Measurements from ENCODE around the gene CNST.
A peak's percentile ranks its signal among the peaks of the same experiment; 100 is the strongest.

Gene CNST

GRCh38 chr1:246698466-246699094 is 132.3 kb downstream of the CNST start:
- Histone ChIP-seq H3K9ac (ENCODE audit: insufficient read length, low read depth) (no peak overlapping the region), H3K4me3 (ENCODE audit: insufficient read length, low read depth) (no peak overlapping the region), H3K27me3 (ENCODE audit: insufficient read depth, insufficient read length) (no peaks in the 10 kb centered on the region), H3K4me1 (ENCODE audit: insufficient read depth, insufficient read length) (no peaks in the 10 kb centered on the region), H3K36me3 (ENCODE audit: insufficient read depth, insufficient read length, low read length) (no peaks in the 10 kb centered on the region), H3K9me3 (ENCODE audit: insufficient read depth, low read length) (peaks cover 24% of the 10 kb centered on the region; the same call in 1 of the 2 replicates)
- no peak for DNase-seq (ENCODE audit: low read depth, low spot score)
- TF ChIP-seq YY1 (IDR thresholded peaks at IDR 0.05; ENCODE audit: insufficient read depth, insufficient read length) (no peak), ZNF274 (IDR thresholded peaks at IDR 0.05; ENCODE audit: low read depth, low read length) (no peak), SUZ12 (IDR thresholded peaks at IDR 0.05; ENCODE audit: extremely low read depth, insufficient read depth, insufficient read length) (no peak)

- Histone ChIP-seq H3K4me3 (ENCODE audit: insufficient read length, low read depth) (no peak overlapping the region), H3K27me3 (ENCODE audit: insufficient read depth, insufficient read length) (no peaks in the 10 kb centered on the region), H3K4me1 (ENCODE audit: insufficient read depth, insufficient read length) (no peaks in the 10 kb centered on the region), H3K9ac (ENCODE audit: insufficient read length, low read depth) (no peak overlapping the region), H3K36me3 (ENCODE audit: insufficient read depth, insufficient read length, low read length) (no peaks in the 10 kb centered on the region), H3K9me3 (ENCODE audit: insufficient read depth, low read length) (peaks cover 17% of the 10 kb centered on the region; the same call in 1 of the 2 replicates)
- DNase-seq (ENCODE audit: low read depth, low spot score): peak; percentile 86
- TF ChIP-seq YY1 (IDR thresholded peaks at IDR 0.05; ENCODE audit: insufficient read depth, insufficient read length) (no peak), SUZ12 (IDR thresholded peaks at IDR 0.05; ENCODE audit: extremely low read depth, insufficient read depth, insufficient read length) (no peak), ZNF274 (IDR thresholded peaks at IDR 0.05; ENCODE audit: low read depth, low read length) (no peak)
These were observed 133.0 kb downstream of the CNST start for GRCh38 chr1:246699095-246699735.

GRCh38 chr1:246703581-246703980 is 137.3 kb downstream of the CNST start:
- Histone ChIP-seq H3K36me3 (ENCODE audit: insufficient read depth, insufficient read length, low read length) (no peaks in the 10 kb centered on the region), H3K4me1 (ENCODE audit: insufficient read depth, insufficient read length) (no peaks in the 10 kb centered on the region), H3K9me3 (ENCODE audit: insufficient read depth, low read length) (no peaks in the 10 kb centered on the region), H3K4me3 (ENCODE audit: insufficient read length, low read depth) (no peak overlapping the region), H3K27me3 (ENCODE audit: insufficient read depth, insufficient read length) (no peaks in the 10 kb centered on the region), H3K9ac (ENCODE audit: insufficient read length, low read depth) (no peak overlapping the region)
- TF ChIP-seq SUZ12 (IDR thresholded peaks at IDR 0.05; ENCODE audit: extremely low read depth, insufficient read depth, insufficient read length) (no peak), ZNF274 (IDR thresholded peaks at IDR 0.05; ENCODE audit: low read depth, low read length) (no peak), YY1 (IDR thresholded peaks at IDR 0.05; ENCODE audit: insufficient read depth, insufficient read length) (no peak)
- no peak for DNase-seq (ENCODE audit: low read depth, low spot score)

- TF ChIP-seq YY1 (IDR thresholded peaks at IDR 0.05; ENCODE audit: insufficient read depth, insufficient read length) (no peak), SUZ12 (IDR thresholded peaks at IDR 0.05; ENCODE audit: extremely low read depth, insufficient read depth, insufficient read length) (no peak)
- Histone ChIP-seq H3K4me1 (ENCODE audit: insufficient read depth, insufficient read length) (no peaks in the 10 kb centered on the region), H3K36me3 (ENCODE audit: insufficient read depth, insufficient read length, low read length) (no peaks in the 10 kb centered on the region), H3K27me3 (ENCODE audit: insufficient read depth, insufficient read length) (no peaks in the 10 kb centered on the region), H3K4me3 (ENCODE audit: insufficient read length, low read depth) (no peak overlapping the region), H3K9ac (ENCODE audit: insufficient read length, low read depth) (no peak overlapping the region), H3K9me3 (ENCODE audit: insufficient read depth, low read length) (peaks cover 2% of the 10 kb centered on the region; the same call in 1 of the 2 replicates)
- no peak for DNase-seq (ENCODE audit: low read depth, low spot score)
These were observed 139.1 kb downstream of the CNST start for GRCh38 chr1:246705368-246705767.

GRCh38 chr1:246708166-246708565 is 141.9 kb downstream of the CNST start:
- no peaks in the 10 kb centered on the region for H3K4me1 ChIP-seq (ENCODE audit: insufficient read depth, insufficient read length)
- H3K9me3 ChIP-seq (ENCODE audit: insufficient read depth, low read length): peaks cover 9% of the 10 kb centered on the region; the same call in 1 of the 2 replicates
- H3K36me3 ChIP-seq (ENCODE audit: insufficient read depth, insufficient read length, low read length): no peaks in the 10 kb centered on the region
- no peak overlapping the region for H3K9ac ChIP-seq (ENCODE audit: insufficient read length, low read depth)
- no peak for DNase-seq (ENCODE audit: low read depth, low spot score)
- TF ChIP-seq ZNF274 (IDR thresholded peaks at IDR 0.05; ENCODE audit: low read depth, low read length) (no peak), YY1 (IDR thresholded peaks at IDR 0.05; ENCODE audit: insufficient read depth, insufficient read length) (no peak), SUZ12 (IDR thresholded peaks at IDR 0.05; ENCODE audit: extremely low read depth, insufficient read depth, insufficient read length) (no peak)
- no peak overlapping the region for H3K4me3 ChIP-seq (ENCODE audit: insufficient read length, low read depth)
- no peaks in the 10 kb centered on the region for H3K27me3 ChIP-seq (ENCODE audit: insufficient read depth, insufficient read length)

DNA sequence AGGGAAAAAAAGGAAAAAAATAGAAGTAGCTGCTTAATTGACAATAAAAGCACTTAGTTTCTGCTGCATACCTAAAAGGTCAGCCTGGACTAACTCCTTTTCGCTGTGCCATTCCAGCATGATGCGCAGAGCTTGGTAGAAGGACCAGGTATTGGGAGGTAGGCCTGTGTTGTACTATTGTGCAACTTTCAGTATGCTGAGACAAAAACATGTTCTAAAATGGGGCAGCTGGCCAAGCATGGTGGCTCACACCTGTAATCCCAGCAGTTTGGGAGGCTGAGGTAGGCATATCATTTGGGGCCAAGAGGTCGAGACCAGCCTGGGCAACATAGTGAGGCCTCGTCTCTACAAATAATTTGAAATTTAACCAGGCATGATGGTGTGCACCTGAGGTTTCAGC is 142.9 kb downstream of the CNST start:
- no peak for DNase-seq (ENCODE audit: low read depth, low spot score)
- TF ChIP-seq SUZ12 (IDR thresholded peaks at IDR 0.05; ENCODE audit: extremely low read depth, insufficient read depth, insufficient read length) (no peak), YY1 (IDR thresholded peaks at IDR 0.05; ENCODE audit: insufficient read depth, insufficient read length) (no peak), ZNF274 (IDR thresholded peaks at IDR 0.05; ENCODE audit: low read depth, low read length) (no peak)
- H3K4me1 ChIP-seq (ENCODE audit: insufficient read depth, insufficient read length): no peaks in the 10 kb centered on the region
- H3K4me3 ChIP-seq (ENCODE audit: insufficient read length, low read depth): no peak overlapping the region
- no peaks in the 10 kb centered on the region for H3K36me3 ChIP-seq (ENCODE audit: insufficient read depth, insufficient read length, low read length)
- peaks cover 5% of the 10 kb centered on the region for H3K27me3 ChIP-seq (ENCODE audit: insufficient read depth, insufficient read length)
- H3K9ac ChIP-seq (ENCODE audit: insufficient read length, low read depth): no peak overlapping the region
- H3K9me3 ChIP-seq (ENCODE audit: insufficient read depth, low read length): peaks cover 16% of the 10 kb centered on the region; the same call in 1 of the 2 replicates

DNA sequence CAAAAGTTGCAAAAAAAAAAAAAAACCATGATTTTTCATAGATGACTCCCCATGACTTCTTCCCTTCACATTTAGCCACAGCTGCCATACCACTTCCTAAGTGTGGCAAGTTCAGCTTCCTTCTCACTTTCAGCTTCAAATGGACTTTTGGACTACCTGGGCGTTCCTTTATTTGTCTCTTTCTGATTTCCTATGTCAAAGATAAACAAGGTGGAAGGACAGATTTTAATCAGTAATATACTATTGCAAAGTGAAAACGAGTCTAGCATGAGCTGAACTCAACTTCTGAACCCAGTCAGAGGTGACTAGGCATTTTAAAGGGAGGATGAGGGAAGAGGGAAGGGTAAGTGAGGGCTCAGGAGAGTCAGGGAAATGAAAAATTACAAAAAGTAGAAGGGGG is 143.6 kb downstream of the CNST start:
- no peaks in the 10 kb centered on the region for H3K36me3 ChIP-seq (ENCODE audit: insufficient read depth, insufficient read length, low read length)
- TF ChIP-seq ZNF274 (IDR thresholded peaks at IDR 0.05; ENCODE audit: low read depth, low read length) (no peak), YY1 (IDR thresholded peaks at IDR 0.05; ENCODE audit: insufficient read depth, insufficient read length) (no peak), SUZ12 (IDR thresholded peaks at IDR 0.05; ENCODE audit: extremely low read depth, insufficient read depth, insufficient read length) (no peak)
- no peaks in the 10 kb centered on the region for H3K4me1 ChIP-seq (ENCODE audit: insufficient read depth, insufficient read length)
- DNase-seq (ENCODE audit: low read depth, low spot score): no peak
- H3K9me3 ChIP-seq (ENCODE audit: insufficient read depth, low read length): peaks cover 16% of the 10 kb centered on the region; the same call in 1 of the 2 replicates
- H3K27me3 ChIP-seq (ENCODE audit: insufficient read depth, insufficient read length): peaks cover 5% of the 10 kb centered on the region
- no peak overlapping the region for H3K9ac ChIP-seq (ENCODE audit: insufficient read length, low read depth)
- H3K4me3 ChIP-seq (ENCODE audit: insufficient read length, low read depth): no peak overlapping the region

Measured in NT2/D1 (cell line).